WERI-Rb-1 (cell line): ENCODE measurements around the gene PMAIP1.

Experiments used
- DNase-seq: peaks from one replicate; pipeline ENCODE4 v3.0.0-alpha.2; 2020
- H3K27ac ChIP-seq: fragments of 250-450 bp; sonication (Bioruptor Pico); 2 replicates; pipeline ENCODE4 v1.5.1; 2020; ENCODE audit warnings: mild to moderate bottlenecking, moderate library complexity
- H3K27me3 ChIP-seq: fragments of 250-450 bp; sonication (Bioruptor Pico); 2 replicates; pipeline ENCODE4 v1.5.1; 2021; ENCODE audit warnings: mild to moderate bottlenecking, low read depth, moderate library complexity; ENCODE audit not compliant: insufficient read depth, severe bottlenecking
- H3K36me3 ChIP-seq: fragments of 250-450 bp; sonication (Bioruptor Pico); 2 replicates; pipeline ENCODE4 v1.5.1; 2020; ENCODE audit warnings: mild to moderate bottlenecking, moderate library complexity
- H3K4me3 ChIP-seq: 2 replicates; pipeline ENCODE4 v1.5.1; 2011; ENCODE audit warnings: low read depth, mild to moderate bottlenecking, control low read depth, low read length
- H3K9me3 ChIP-seq: fragments of 250-450 bp; sonication (Bioruptor Pico); 2 replicates; pipeline ENCODE4 v1.5.1; 2021; ENCODE audit warnings: mild to moderate bottlenecking, moderate library complexity; ENCODE audit not compliant: severe bottlenecking
- CTCF ChIP-seq: IDR thresholded peaks from 2 replicates; pipeline ENCODE4 v1.5.1; 2011; ENCODE audit warnings: low read depth, mild to moderate bottlenecking, control low read depth, inconsistent platforms, low read length

PMAIP1 gene

GRCh38 chr18:59871711-59872362 lies 28.0 kb upstream of the PMAIP1 start:
- TF ChIP-seq CTCF = no peak
- Histone ChIP-seq H3K9me3 (no peaks in the 10 kb centered on the region), H3K27ac (no peak overlapping the region), H3K27me3 (no peaks in the 10 kb centered on the region), H3K36me3 (no peaks in the 10 kb centered on the region), H3K4me3 (no peak overlapping the region)
- no peak for DNase-seq

DNA sequence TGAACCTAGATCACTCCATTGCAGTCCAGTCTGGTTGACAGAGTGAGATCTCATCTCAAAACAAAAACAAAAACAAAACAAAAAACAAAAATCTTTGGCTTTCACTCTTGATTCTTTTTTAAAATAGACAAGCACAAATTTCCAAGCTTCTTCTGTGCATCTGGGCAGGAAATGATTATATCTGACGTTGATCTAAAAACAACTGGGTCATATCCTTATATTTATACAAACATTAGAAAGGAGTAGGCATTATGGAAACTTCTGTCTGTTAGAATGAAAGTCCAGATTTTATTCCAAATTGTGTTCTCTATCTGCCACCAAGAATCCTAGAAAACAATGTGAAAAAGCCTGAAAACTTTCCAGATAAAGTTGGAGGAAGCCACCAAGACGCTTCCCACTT lies 26.2 kb upstream of the PMAIP1 start:
- no peak for TF ChIP-seq CTCF
- Histone ChIP-seq H3K4me3 (no peak overlapping the region), H3K27ac (no peak overlapping the region), H3K27me3 (no peaks in the 10 kb centered on the region), H3K9me3 (no peaks in the 10 kb centered on the region), H3K36me3 (no peaks in the 10 kb centered on the region)
- DNase-seq = no peak

DNA sequence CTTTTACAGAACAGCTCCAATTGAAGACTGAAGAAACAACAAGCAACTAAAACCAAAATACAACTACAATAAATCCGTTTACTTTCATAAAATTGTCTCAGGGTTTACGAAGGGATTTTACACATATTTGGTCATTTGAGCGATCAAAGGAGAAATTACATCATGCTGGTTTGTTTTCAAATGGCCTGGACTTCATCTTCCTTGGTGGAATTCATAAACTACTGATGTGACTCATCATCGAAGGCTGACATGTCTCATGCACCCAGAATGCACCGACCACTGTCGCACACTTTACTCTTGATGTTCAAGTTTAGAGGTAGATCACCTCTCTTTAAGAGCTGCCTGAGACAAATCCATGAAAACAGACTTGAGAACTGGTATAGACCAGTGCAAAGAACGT lies 25.6 kb upstream of the PMAIP1 start:
- no peak for TF ChIP-seq CTCF
- Histone ChIP-seq H3K27ac (no peak overlapping the region), H3K27me3 (no peaks in the 10 kb centered on the region), H3K9me3 (no peaks in the 10 kb centered on the region), H3K4me3 (no peak overlapping the region), H3K36me3 (no peaks in the 10 kb centered on the region)
- DNase-seq = no peak

- Histone ChIP-seq H3K27ac (no peak overlapping the region), H3K4me3 (no peak overlapping the region), H3K36me3 (no peaks in the 10 kb centered on the region), H3K27me3 (no peaks in the 10 kb centered on the region), H3K9me3 (no peaks in the 10 kb centered on the region)
- TF ChIP-seq CTCF = no peak
- DNase-seq = no peak
These were observed 23.5 kb upstream of the PMAIP1 start for GRCh38 chr18:59876310-59876626.

GRCh38 chr18:59877361-59877760 lies 22.4 kb upstream of the PMAIP1 start:
- DNase-seq = no peak
- no peak overlapping the region for H3K27ac ChIP-seq
- no peaks in the 10 kb centered on the region for H3K9me3 ChIP-seq
- no peaks in the 10 kb centered on the region for H3K36me3 ChIP-seq
- H3K4me3 ChIP-seq = no peak overlapping the region
- H3K27me3 ChIP-seq = no peaks in the 10 kb centered on the region
- no peak for TF ChIP-seq CTCF

- no peak for DNase-seq
- no peak for TF ChIP-seq CTCF
These were observed 21.2 kb upstream of the PMAIP1 start for GRCh38 chr18:59878644-59879043.

More at GRCh38 chr18:59878644-59879043, 21.2 kb upstream of the PMAIP1 start:
- H3K36me3 ChIP-seq = no peaks in the 10 kb centered on the region
- H3K27ac ChIP-seq = no peak overlapping the region
- H3K9me3 ChIP-seq = no peaks in the 10 kb centered on the region
- no peak overlapping the region for H3K4me3 ChIP-seq
- no peaks in the 10 kb centered on the region for H3K27me3 ChIP-seq
